Measurements from ENCODE around the gene ATP5F1E. TPM values are rescaled to one million over a fixed set of nuclear protein-coding genes. Genes with fewer than 3 reads are reported as not detected.
"Not testable (repeated sequence)": the region's sequence is repeated elsewhere in the genome, so short reads cannot be mapped to it uniquely, and the experiment has no call there.

The ATP5F1E gene
- total RNA-seq, 1 experiment from 2014 or later: 52.7 TPM

GRCh38 chr20:59013031-59013951 is 18.8 kb downstream of the ATP5F1E start:
- Histone ChIP-seq H2BK5ac (ENCODE audit: insufficient read length, low read length) (no peak overlapping the region), H2AK5ac (ENCODE audit: insufficient read length, low read length) (no peak overlapping the region), H3K14ac (ENCODE audit: insufficient read depth, low read length) (no peak overlapping the region), H3K23me2 (ENCODE audit: insufficient read length, low read depth, low read length, poor library complexity, severe bottlenecking) (no peaks in the 10 kb centered on the region), H3K56ac (ENCODE audit: insufficient read length, low read depth, low read length) (no peak overlapping the region), H3T11ph (ENCODE audit: low read length) (no peak overlapping the region), H3K79me2 (ENCODE audit: insufficient read depth, low read length) (no peaks in the 10 kb centered on the region), H4K8ac (replicated peaks; ENCODE audit: insufficient read length, low read depth, low read length) (no peak overlapping the region), H2BK15ac (ENCODE audit: low read depth, low read length) (no peak overlapping the region), H3K79me1 (ENCODE audit: insufficient read depth, low read depth, low read length, poor library complexity, severe bottlenecking) (no peaks in the 10 kb centered on the region), H4K5ac (ENCODE audit: insufficient read length, low read depth, low read length) (no peak overlapping the region), H4K91ac (ENCODE audit: insufficient read length, low read depth, low read length) (no peak overlapping the region), H3K27ac (ENCODE audit: insufficient read length, low read depth, low read length) (no peak overlapping the region), H4K20me1 (ENCODE audit: control insufficient read depth, insufficient read depth, insufficient read length) (no peaks in the 10 kb centered on the region), H3K23ac (ENCODE audit: insufficient read length, low read depth, low read length) (no peak overlapping the region), H3K18ac (ENCODE audit: insufficient read length, low read depth, low read length) (no peak overlapping the region), H3K4ac (ENCODE audit: low read depth, low read length) (no peak overlapping the region), H2AFZ (ENCODE audit: low read length) (no peak overlapping the region), H2BK120ac (ENCODE audit: low read depth, low read length, poor library complexity, severe bottlenecking) (no peak overlapping the region), H2BK20ac (ENCODE audit: low read depth, low read length, poor library complexity, severe bottlenecking) (no peak overlapping the region), H3K4me1 (ENCODE audit: insufficient read depth, low read length) (peaks cover 7% of the 10 kb centered on the region; the same call in 1 of the 2 replicates), H3K4me2 (ENCODE audit: insufficient read depth, insufficient read length, low read length) (no peak overlapping the region), H3K9ac (ENCODE audit: extremely low read depth, insufficient read length, low read length) (no peak overlapping the region), H3K9me3 (ENCODE audit: control insufficient read depth, low read depth, low read length) (no peaks in the 10 kb centered on the region), H2BK12ac (ENCODE audit: insufficient read length, low read depth, low read length) (no peak overlapping the region), H3K27me3 (ENCODE audit: insufficient read depth, low read length) (no peaks in the 10 kb centered on the region)
- no CpG with 5 or more reads among the region's 17 CpGs for WGBS (ENCODE audit: extremely low coverage, insufficient read length, low lambda C conversion rate)
- no peak overlapping the region for H3K4me3 Mint-ChIP-seq
- DNase-seq: no peak
- peaks cover 16 to 22% of the 10 kb centered on the region in 2 experiments; a peak in 3 of 4 replicates for H3K4me1 Mint-ChIP-seq
- peak overlapping the region in 2 of 3 experiments; percentile 52 to 76; a peak in 3 of 7 replicates for H3K27ac Mint-ChIP-seq
- TF ChIP-seq CTCF (conservative IDR thresholded peaks at IDR 0.05): no peak
- no peaks in the 10 kb centered on the region; a peak in 1 of 7 replicates for H3K36me3 Mint-ChIP-seq (ENCODE audit: insufficient read depth in 1 of 3, low read depth in 3 of 3)
- H3K27me3 Mint-ChIP-seq (ENCODE audit: low read depth): peaks cover 45% of the 10 kb centered on the region
- no peaks in the 10 kb centered on the region for H3K9me3 Mint-ChIP-seq

- not testable (repeated sequence) for H4K91ac ChIP-seq (ENCODE audit: insufficient read length, low read depth, low read length); H3K9me3 Mint-ChIP-seq; H3K4me2 ChIP-seq (ENCODE audit: insufficient read depth, insufficient read length, low read length); H2BK20ac ChIP-seq (ENCODE audit: low read depth, low read length, poor library complexity, severe bottlenecking); H2BK120ac ChIP-seq (ENCODE audit: low read depth, low read length, poor library complexity, severe bottlenecking); H3K56ac ChIP-seq (ENCODE audit: insufficient read length, low read depth, low read length); H2BK5ac ChIP-seq (ENCODE audit: insufficient read length, low read length); H3K27ac ChIP-seq (ENCODE audit: insufficient read length, low read depth, low read length); H3K9ac ChIP-seq (ENCODE audit: extremely low read depth, insufficient read length, low read length); H2AK5ac ChIP-seq (ENCODE audit: insufficient read length, low read length); H3T11ph ChIP-seq (ENCODE audit: low read length); H2AFZ ChIP-seq (ENCODE audit: low read length); H3K27ac Mint-ChIP-seq; H2BK15ac ChIP-seq (ENCODE audit: low read depth, low read length); H3K23ac ChIP-seq (ENCODE audit: insufficient read length, low read depth, low read length); H3K9me3 ChIP-seq (ENCODE audit: control insufficient read depth, low read depth, low read length); H3K23me2 ChIP-seq (ENCODE audit: insufficient read length, low read depth, low read length, poor library complexity, severe bottlenecking); H3K36me3 Mint-ChIP-seq (ENCODE audit: insufficient read depth in 1 of 3, low read depth in 3 of 3); H4K8ac ChIP-seq (replicated peaks; ENCODE audit: insufficient read length, low read depth, low read length); H4K20me1 ChIP-seq (ENCODE audit: control insufficient read depth, insufficient read depth, insufficient read length); H3K18ac ChIP-seq (ENCODE audit: insufficient read length, low read depth, low read length); H3K79me2 ChIP-seq (ENCODE audit: insufficient read depth, low read length); DNase-seq; H4K5ac ChIP-seq (ENCODE audit: insufficient read length, low read depth, low read length); H3K4ac ChIP-seq (ENCODE audit: low read depth, low read length); H2BK12ac ChIP-seq (ENCODE audit: insufficient read length, low read depth, low read length); H3K79me1 ChIP-seq (ENCODE audit: insufficient read depth, low read depth, low read length, poor library complexity, severe bottlenecking); H3K14ac ChIP-seq (ENCODE audit: insufficient read depth, low read length); H3K4me1 ChIP-seq (ENCODE audit: insufficient read depth, low read length); H3K4me3 Mint-ChIP-seq; H3K27me3 ChIP-seq (ENCODE audit: insufficient read depth, low read length)
- H3K27me3 Mint-ChIP-seq (ENCODE audit: low read depth): peaks cover 51% of the 10 kb centered on the region
- peaks cover 16 to 21% of the 10 kb centered on the region in 2 experiments; a peak in 3 of 4 replicates for H3K4me1 Mint-ChIP-seq
- WGBS (ENCODE audit: extremely low coverage, insufficient read length, low lambda C conversion rate): no CpG with 5 or more reads among the region's 3 CpGs
Measured at GRCh38 chr20:59011874-59012157, 20.3 kb downstream of the ATP5F1E start.
